ENCODE data around the gene FRMD3.

GRCh38 chr9:83290692-83291091, 247.5 kb downstream of the FRMD3 start:
- TF ChIP-seq CTCF (IDR thresholded peaks at IDR 0.05) (no peak), EP300 (IDR thresholded peaks at IDR 0.05) (no peak)
